Liver (tissue), 9 donors: Measurements from ENCODE around the gene TP53I13. TPM values are rescaled to one million over a fixed set of nuclear protein-coding genes. Genes with fewer than 3 reads are reported as not detected.

Experiments used
- DNase-seq: peaks from one replicate; pipeline ENCODE4 v3.0.0-alpha.2; 2017; ENCODE audit warnings: low spot score
- H3K27ac ChIP-seq, 2 donors: one replicate each; pipeline ENCODE4 v1.7.0; 2013; ENCODE audit warnings: inconsistent platforms in 2 of 2, low read length in 2 of 2, control low read depth in 1 of 2, low read depth in 1 of 2, mild to moderate bottlenecking in 1 of 2
- H3K27me3 ChIP-seq, 4 donors: one replicate each; pipeline versions ENCODE4 v1.6.1 to v1.7.0; 2013; ENCODE audit warnings: low read length in 3 of 4, inconsistent platforms in 1 of 4, mild to moderate bottlenecking in 1 of 4, moderate library complexity in 1 of 4; ENCODE audit not compliant: control insufficient read depth in 4 of 4, insufficient read depth in 4 of 4
- H3K36me3 ChIP-seq, 4 donors: one replicate each; pipeline versions ENCODE4 v1.6.1 to v1.7.0; 2013; ENCODE audit warnings: low read length in 3 of 4, mild to moderate bottlenecking in 3 of 4, low read depth in 1 of 4, moderate library complexity in 1 of 4; ENCODE audit not compliant: control insufficient read depth in 4 of 4, insufficient read depth in 3 of 4
- H3K4me1 ChIP-seq, 4 donors: one replicate each; pipeline versions ENCODE4 v1.6.1 to v1.7.0; 2013; ENCODE audit warnings: low read length in 3 of 4, mild to moderate bottlenecking in 3 of 4, moderate library complexity in 1 of 4; ENCODE audit not compliant: control insufficient read depth in 4 of 4, insufficient read depth in 4 of 4
- H3K4me3 ChIP-seq, 3 donors: one replicate each; pipeline versions ENCODE4 v1.6.1 to v1.7.0; 2013; ENCODE audit warnings: low read length in 3 of 3, control low read depth in 1 of 3, low read depth in 1 of 3, mild to moderate bottlenecking in 1 of 3
- H3K9ac ChIP-seq, 2 donors: one replicate each; pipeline ENCODE4 v1.7.0; 2013; ENCODE audit warnings: low read length in 2 of 2, mild to moderate bottlenecking in 2 of 2, moderate library complexity in 2 of 2, control low read depth in 1 of 2, low read depth in 1 of 2
- H3K9me3 ChIP-seq, 4 donors: one replicate each; pipeline versions ENCODE4 v1.6.1 to v1.7.0; 2013; ENCODE audit warnings: low read length in 3 of 4; ENCODE audit not compliant: control insufficient read depth in 4 of 4
- EGR1 ChIP-seq, 2 donors: IDR thresholded peaks; 2 replicates each; pipeline ENCODE4 v1.6.1; 2016 to 2018; ENCODE audit warnings: antibody characterized with exemption in 2 of 2, low read depth in 2 of 2
- FOXA1 ChIP-seq: IDR thresholded peaks from 2 replicates; pipeline ENCODE4 v1.6.1; 2016; ENCODE audit warnings: antibody characterized with exemption
- FOXA2 ChIP-seq: IDR thresholded peaks from 2 replicates; pipeline ENCODE4 v1.6.1; 2016; ENCODE audit warnings: antibody characterized with exemption
- GABPA ChIP-seq, 2 donors: IDR thresholded peaks in 1 of 2; conservative IDR thresholded peaks in 1 of 2; 2 replicates each; pipeline ENCODE4 v1.6.1; 2016; ENCODE audit warnings: antibody characterized with exemption in 2 of 2, mild to moderate bottlenecking in 1 of 2, moderate library complexity in 1 of 2
- HNF4A ChIP-seq, 2 donors: conservative IDR thresholded peaks; 2 replicates each; pipeline ENCODE4 v1.6.1; 2016; ENCODE audit warnings: antibody characterized with exemption in 2 of 2, mild to moderate bottlenecking in 2 of 2
- HNF4G ChIP-seq: IDR thresholded peaks from 2 replicates; pipeline ENCODE4 v1.6.1; 2016; ENCODE audit warnings: antibody characterized with exemption
- JUND ChIP-seq, 2 donors: IDR thresholded peaks; 2 replicates each; pipeline ENCODE4 v1.6.1; 2016; ENCODE audit warnings: antibody characterized with exemption in 2 of 2
- NR2F2 ChIP-seq: IDR thresholded peaks from 2 replicates; pipeline ENCODE4 v1.6.1; 2016; ENCODE audit warnings: antibody characterized with exemption
- RAD21 ChIP-seq, 2 donors: IDR thresholded peaks; 2 replicates each; pipeline ENCODE4 v1.6.1; 2016; ENCODE audit warnings: antibody characterized with exemption in 2 of 2, mild to moderate bottlenecking in 2 of 2
- RXRA ChIP-seq, 2 donors: IDR thresholded peaks; 2 replicates each; pipeline ENCODE4 v1.6.1; 2017 to 2018; ENCODE audit warnings: antibody characterized with exemption in 2 of 2, mild to moderate bottlenecking in 1 of 2
- SP1 ChIP-seq: IDR thresholded peaks from 2 replicates; pipeline ENCODE4 v1.6.1; 2018; ENCODE audit warnings: antibody characterized with exemption, mild to moderate bottlenecking
- TAF1 ChIP-seq: conservative IDR thresholded peaks from 2 replicates; pipeline ENCODE4 v1.6.1; 2016; ENCODE audit warnings: antibody characterized with exemption, mild to moderate bottlenecking
- YY1 ChIP-seq: IDR thresholded peaks from 2 replicates; pipeline ENCODE4 v1.6.1; 2016; ENCODE audit warnings: antibody characterized with exemption, mild to moderate bottlenecking
- whole genome bisulfite sequencing: extraction: QIAGEN DNeasy Blood & Tissue Kit; methylation state at CpG from one replicate; pipeline ENCODE4 v1.1.7; 2013; 5-methylcytosine and 5-hydroxymethylcytosine counted together
- polyA plus RNA-seq, 2 donors: library from polyadenylated mRNA; stranded (reverse) in 1 of 2; unstranded in 1 of 2; fragments of 200-250 nt in 1 of 2; fragments of >200 nt in 1 of 2; fragmentation: Nextera tagmentation in 1 of 2; extraction: Ambion mirVana in 1 of 2; gene quantifications; one replicate each; pipeline versions ENCODE4 v1.2.1 to v1.2.3, GENCODE V29; 2013 to 2015
- total RNA-seq, 2 donors: library from RNA; depleted of rRNA; stranded (reverse); fragments of >200 nt; gene quantifications; one replicate each; pipeline ENCODE4 v1.2.3, GENCODE V29; 2014
- TF ChIP-seq, protein P1 (sequence below): IDR thresholded peaks from 2 replicates; pipeline ENCODE4 v1.6.1; 2016; ENCODE audit warnings: antibody characterized with exemption, mild to moderate bottlenecking
- TF ChIP-seq, protein P2 (sequence below): IDR thresholded peaks from 2 replicates; pipeline ENCODE4 v1.6.1; 2016; ENCODE audit warnings: antibody characterized with exemption
- TF ChIP-seq, protein P3 (sequence below): fragments of 150-350 bp; IDR thresholded peaks from 2 replicates; pipeline ENCODE4 v1.5.1; 2017; ENCODE audit warnings: improper control_type of control experiment, low read depth, low read length; ENCODE audit not compliant: missing input control
- TF ChIP-seq, protein P4 (sequence below): IDR thresholded peaks from 2 replicates; pipeline ENCODE4 v1.6.1; 2016; ENCODE audit warnings: antibody characterized with exemption
- TF ChIP-seq, protein P5 (sequence below): IDR thresholded peaks from 2 replicates; pipeline ENCODE4 v1.6.1; 2016; ENCODE audit warnings: antibody characterized with exemption
- donor health status: healthy.
- donor health status: healthy.
- donor health status: healthy.
- donor health status: healthy.
- donor health status: healthy.

The TP53I13 gene
- total and polyA plus RNA-seq, 4 donors: 12.2 to 42.6 (median 24.5) TPM

DNA sequence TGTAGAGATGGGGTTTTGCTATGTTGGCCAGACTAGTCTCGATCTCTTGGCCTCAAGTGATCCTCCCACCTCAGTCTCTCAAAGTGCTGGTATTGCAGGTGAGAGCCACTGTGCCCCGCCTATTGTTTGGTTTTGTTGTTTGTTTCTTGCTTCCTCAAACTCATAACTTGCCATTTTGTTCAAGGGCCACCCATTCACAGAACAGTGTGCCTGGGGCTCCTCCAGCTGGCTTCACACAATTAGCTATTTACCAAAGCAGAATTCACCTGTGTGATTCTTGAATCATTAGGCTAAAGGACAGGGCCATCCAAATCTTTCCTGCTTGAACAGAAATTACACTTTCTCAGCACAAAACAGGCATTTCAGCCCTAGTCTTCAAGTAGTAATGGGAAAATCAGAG, 8.9 kb upstream of the TP53I13 start:
- TF ChIP-seq NR2F2 (no peak), TAF1 (no peak), YY1 (no peak), GABPA (IDR thresholded peaks at IDR 0.05 in 1 of 2, conservative IDR thresholded peaks at IDR 0.05 in 1 of 2) (no peak), HNF4A (conservative IDR thresholded peaks at IDR 0.05) (no peak), FOXA1 (no peak), HNF4G (no peak), SP1 (no peak), RAD21 (IDR thresholded peaks at IDR 0.05) (no peak), JUND (IDR thresholded peaks at IDR 0.05) (no peak), RXRA (IDR thresholded peaks at IDR 0.05) (no peak), FOXA2 (no peak), EGR1 (IDR thresholded peaks at IDR 0.05; ENCODE audit: low read depth in 2 of 2) (no peak)
- TF ChIP-seq, protein P1, sequence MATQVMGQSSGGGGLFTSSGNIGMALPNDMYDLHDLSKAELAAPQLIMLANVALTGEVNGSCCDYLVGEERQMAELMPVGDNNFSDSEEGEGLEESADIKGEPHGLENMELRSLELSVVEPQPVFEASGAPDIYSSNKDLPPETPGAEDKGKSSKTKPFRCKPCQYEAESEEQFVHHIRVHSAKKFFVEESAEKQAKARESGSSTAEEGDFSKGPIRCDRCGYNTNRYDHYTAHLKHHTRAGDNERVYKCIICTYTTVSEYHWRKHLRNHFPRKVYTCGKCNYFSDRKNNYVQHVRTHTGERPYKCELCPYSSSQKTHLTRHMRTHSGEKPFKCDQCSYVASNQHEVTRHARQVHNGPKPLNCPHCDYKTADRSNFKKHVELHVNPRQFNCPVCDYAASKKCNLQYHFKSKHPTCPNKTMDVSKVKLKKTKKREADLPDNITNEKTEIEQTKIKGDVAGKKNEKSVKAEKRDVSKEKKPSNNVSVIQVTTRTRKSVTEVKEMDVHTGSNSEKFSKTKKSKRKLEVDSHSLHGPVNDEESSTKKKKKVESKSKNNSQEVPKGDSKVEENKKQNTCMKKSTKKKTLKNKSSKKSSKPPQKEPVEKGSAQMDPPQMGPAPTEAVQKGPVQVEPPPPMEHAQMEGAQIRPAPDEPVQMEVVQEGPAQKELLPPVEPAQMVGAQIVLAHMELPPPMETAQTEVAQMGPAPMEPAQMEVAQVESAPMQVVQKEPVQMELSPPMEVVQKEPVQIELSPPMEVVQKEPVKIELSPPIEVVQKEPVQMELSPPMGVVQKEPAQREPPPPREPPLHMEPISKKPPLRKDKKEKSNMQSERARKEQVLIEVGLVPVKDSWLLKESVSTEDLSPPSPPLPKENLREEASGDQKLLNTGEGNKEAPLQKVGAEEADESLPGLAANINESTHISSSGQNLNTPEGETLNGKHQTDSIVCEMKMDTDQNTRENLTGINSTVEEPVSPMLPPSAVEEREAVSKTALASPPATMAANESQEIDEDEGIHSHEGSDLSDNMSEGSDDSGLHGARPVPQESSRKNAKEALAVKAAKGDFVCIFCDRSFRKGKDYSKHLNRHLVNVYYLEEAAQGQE: no peak
- TF ChIP-seq, protein P2, sequence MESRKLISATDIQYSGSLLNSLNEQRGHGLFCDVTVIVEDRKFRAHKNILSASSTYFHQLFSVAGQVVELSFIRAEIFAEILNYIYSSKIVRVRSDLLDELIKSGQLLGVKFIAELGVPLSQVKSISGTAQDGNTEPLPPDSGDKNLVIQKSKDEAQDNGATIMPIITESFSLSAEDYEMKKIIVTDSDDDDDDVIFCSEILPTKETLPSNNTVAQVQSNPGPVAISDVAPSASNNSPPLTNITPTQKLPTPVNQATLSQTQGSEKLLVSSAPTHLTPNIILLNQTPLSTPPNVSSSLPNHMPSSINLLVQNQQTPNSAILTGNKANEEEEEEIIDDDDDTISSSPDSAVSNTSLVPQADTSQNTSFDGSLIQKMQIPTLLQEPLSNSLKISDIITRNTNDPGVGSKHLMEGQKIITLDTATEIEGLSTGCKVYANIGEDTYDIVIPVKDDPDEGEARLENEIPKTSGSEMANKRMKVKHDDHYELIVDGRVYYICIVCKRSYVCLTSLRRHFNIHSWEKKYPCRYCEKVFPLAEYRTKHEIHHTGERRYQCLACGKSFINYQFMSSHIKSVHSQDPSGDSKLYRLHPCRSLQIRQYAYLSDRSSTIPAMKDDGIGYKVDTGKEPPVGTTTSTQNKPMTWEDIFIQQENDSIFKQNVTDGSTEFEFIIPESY: no peak
- TF ChIP-seq, protein P3, sequence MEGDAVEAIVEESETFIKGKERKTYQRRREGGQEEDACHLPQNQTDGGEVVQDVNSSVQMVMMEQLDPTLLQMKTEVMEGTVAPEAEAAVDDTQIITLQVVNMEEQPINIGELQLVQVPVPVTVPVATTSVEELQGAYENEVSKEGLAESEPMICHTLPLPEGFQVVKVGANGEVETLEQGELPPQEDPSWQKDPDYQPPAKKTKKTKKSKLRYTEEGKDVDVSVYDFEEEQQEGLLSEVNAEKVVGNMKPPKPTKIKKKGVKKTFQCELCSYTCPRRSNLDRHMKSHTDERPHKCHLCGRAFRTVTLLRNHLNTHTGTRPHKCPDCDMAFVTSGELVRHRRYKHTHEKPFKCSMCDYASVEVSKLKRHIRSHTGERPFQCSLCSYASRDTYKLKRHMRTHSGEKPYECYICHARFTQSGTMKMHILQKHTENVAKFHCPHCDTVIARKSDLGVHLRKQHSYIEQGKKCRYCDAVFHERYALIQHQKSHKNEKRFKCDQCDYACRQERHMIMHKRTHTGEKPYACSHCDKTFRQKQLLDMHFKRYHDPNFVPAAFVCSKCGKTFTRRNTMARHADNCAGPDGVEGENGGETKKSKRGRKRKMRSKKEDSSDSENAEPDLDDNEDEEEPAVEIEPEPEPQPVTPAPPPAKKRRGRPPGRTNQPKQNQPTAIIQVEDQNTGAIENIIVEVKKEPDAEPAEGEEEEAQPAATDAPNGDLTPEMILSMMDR: no peak
- TF ChIP-seq, protein P4, sequence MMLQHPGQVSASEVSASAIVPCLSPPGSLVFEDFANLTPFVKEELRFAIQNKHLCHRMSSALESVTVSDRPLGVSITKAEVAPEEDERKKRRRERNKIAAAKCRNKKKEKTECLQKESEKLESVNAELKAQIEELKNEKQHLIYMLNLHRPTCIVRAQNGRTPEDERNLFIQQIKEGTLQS: no peak
- TF ChIP-seq, protein P5, sequence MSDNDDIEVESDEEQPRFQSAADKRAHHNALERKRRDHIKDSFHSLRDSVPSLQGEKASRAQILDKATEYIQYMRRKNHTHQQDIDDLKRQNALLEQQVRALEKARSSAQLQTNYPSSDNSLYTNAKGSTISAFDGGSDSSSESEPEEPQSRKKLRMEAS: no peak
- Histone ChIP-seq H3K9ac (no peak overlapping the region), H3K36me3 (peaks cover 0 to 10% (median 0%) of the 10 kb centered on the region in 4 donors), H3K4me3 (no peak overlapping the region), H3K27ac (no peak overlapping the region), H3K27me3 (no peaks in the 10 kb centered on the region), H3K4me1 (peaks cover 8 to 63% (median 44%) of the 10 kb centered on the region in 4 donors), H3K9me3 (no peaks in the 10 kb centered on the region)
- no peak for DNase-seq
- WGBS: 88% methylated on average over 2 of the region's 2 CpGs
